Hepatocyte (in vitro differentiated cells): ENCODE measurements around the gene FOXE3. TPM values are rescaled to one million over a fixed set of nuclear protein-coding genes. Genes with fewer than 3 reads are reported as not detected.

Source experiments
- DNase-seq: peaks from one replicate; pipeline ENCODE4 v3.0.0-alpha.2; 2016; ENCODE audit warnings: low spot score
- H2AFZ ChIP-seq: fragments of 200-600 bp; sonication (generic); 2 replicates; pipeline ENCODE4 v1.6.0; 2016; ENCODE audit warnings: antibody characterized with exemption, mild to moderate bottlenecking
- H3K27ac ChIP-seq: fragments of 200-600 bp; sonication (generic); 2 replicates; pipeline ENCODE4 v1.5.1; 2016; ENCODE audit warnings: mild to moderate bottlenecking
- H3K27me3 ChIP-seq: fragments of 200-600 bp; sonication (generic); 2 replicates; pipeline ENCODE4 v1.6.1; 2016
- H3K36me3 ChIP-seq: fragments of 200-600 bp; sonication (generic); replicated peaks from 2 replicates; pipeline ENCODE4 v1.5.1; 2016; ENCODE audit warnings: low read depth; ENCODE audit not compliant: insufficient read depth
- H3K4me1 ChIP-seq: fragments of 200-600 bp; sonication (generic); 2 replicates; pipeline ENCODE4 v1.5.1; 2016; ENCODE audit warnings: mild to moderate bottlenecking, moderate library complexity; ENCODE audit not compliant: insufficient read depth
- H3K4me2 ChIP-seq: fragments of 200-600 bp; sonication (generic); 2 replicates; pipeline ENCODE4 v1.6.0; 2016
- H3K4me3 ChIP-seq: fragments of 200-600 bp; sonication (generic); 2 replicates; pipeline ENCODE4 v1.5.1; 2016; ENCODE audit warnings: mild to moderate bottlenecking
- H3K79me2 ChIP-seq: fragments of 200-600 bp; sonication (generic); 2 replicates; pipeline ENCODE4 v1.6.0; 2017; ENCODE audit warnings: mild to moderate bottlenecking
- H3K9me2 ChIP-seq: fragments of 200-600 bp; sonication (generic); replicated peaks from 2 replicates; pipeline ENCODE4 v1.6.0; 2017; ENCODE audit warnings: mild to moderate bottlenecking; ENCODE audit not compliant: insufficient read depth
- H3K9me3 ChIP-seq: fragments of 200-600 bp; sonication (generic); 2 replicates; pipeline ENCODE4 v1.5.1; 2016; ENCODE audit warnings: low read depth, mild to moderate bottlenecking
- H4K20me1 ChIP-seq: fragments of 200-600 bp; sonication (generic); 2 replicates; pipeline ENCODE4 v1.6.0; 2016; ENCODE audit warnings: mild to moderate bottlenecking; ENCODE audit not compliant: insufficient read depth, poor library complexity, severe bottlenecking
- EZH2 ChIP-seq: fragments of 200-600 bp; sonication (generic); IDR thresholded peaks from 2 replicates; pipeline ENCODE4 v1.6.1; 2016; ENCODE audit warnings: antibody characterized with exemption, mild to moderate bottlenecking, borderline replicate concordance
- EZH2phosphoT487 ChIP-seq: fragments of 200-600 bp; sonication (generic); IDR thresholded peaks from one replicate; pipeline ENCODE4 v1.6.1; 2018; ENCODE audit warnings: antibody characterized with exemption, mild to moderate bottlenecking, low read depth, moderate library complexity; ENCODE audit not compliant: unreplicated experiment, severe bottlenecking
- WGBS: methylation state at CpG from one replicate; pipeline ENCODE4 v1.1.6; 2016; ENCODE audit warnings: low lambda C conversion rate; ENCODE audit errors: missing lambda C conversion rate; 5-methylcytosine and 5-hydroxymethylcytosine counted together
- polyA plus RNA-seq: library from polyadenylated mRNA; unstranded; fragments of >200 nt; fragmentation: Nextera tagmentation; extraction: Ambion mirVana; gene quantifications from 2 replicates; pipeline ENCODE4 v1.2.1, GENCODE V29; 2016
- total RNA-seq: library from RNA; depleted of rRNA; stranded (reverse); fragments of >200 nt; gene quantifications from 2 replicates; pipeline ENCODE4 v1.2.3, GENCODE V29; 2014
- TF ChIP-seq, protein P1 (sequence below): fragments of 200-600 bp; sonication (generic); IDR thresholded peaks from 2 replicates; pipeline ENCODE4 v1.5.1; 2016; ENCODE audit warnings: antibody characterized with exemption, mild to moderate bottlenecking; ENCODE audit not compliant: poor library complexity

The FOXE3 gene
- total and polyA plus RNA-seq, 2 experiments from 2014 or later, result not detected

DNA sequence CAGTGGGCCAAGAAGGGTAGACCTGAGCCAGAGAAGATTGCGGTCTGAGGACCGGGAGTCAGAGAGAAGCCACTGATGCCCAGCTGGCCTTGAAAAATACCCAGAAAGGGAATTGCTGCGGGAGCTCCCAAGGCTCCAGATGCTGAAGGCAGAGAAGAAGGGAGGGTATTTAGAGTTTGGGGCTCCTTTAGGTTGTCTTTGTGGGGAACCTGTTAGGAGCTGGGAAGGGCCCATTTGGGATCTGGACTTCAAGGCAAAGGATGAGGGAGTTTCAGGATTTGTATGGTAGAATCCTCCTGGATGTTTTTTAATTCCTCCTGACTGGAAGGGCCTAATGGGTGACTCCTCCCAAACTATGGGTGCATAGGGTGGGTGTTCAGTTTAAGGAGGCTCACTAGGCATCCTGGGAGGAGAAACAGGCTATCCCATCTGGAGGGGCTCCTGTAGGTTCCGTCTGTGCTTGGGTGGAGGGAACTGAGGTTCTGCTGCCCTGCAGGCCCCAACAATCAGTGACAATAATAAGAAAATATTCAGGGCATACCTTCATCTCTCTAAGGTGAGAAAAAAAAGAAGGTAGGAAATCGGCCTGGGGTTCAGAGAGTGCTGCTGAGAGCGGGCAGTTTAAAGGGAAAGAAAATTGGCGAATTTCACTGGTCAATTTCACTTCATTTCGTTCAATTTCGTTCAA, 26.9 kb downstream of the FOXE3 start:
- Histone ChIP-seq H3K27ac (no peak overlapping the region), H3K27me3 (peaks cover 95% of the 10 kb centered on the region), H3K9me3 (no peaks in the 10 kb centered on the region), H3K4me2 (peak overlapping the region; percentile 81), H3K9me2 (no peaks in the 10 kb centered on the region), H2AFZ (no peak overlapping the region), H4K20me1 (peaks cover 14% of the 10 kb centered on the region), H3K4me1 (peaks cover 17% of the 10 kb centered on the region), H3K36me3 (no peaks in the 10 kb centered on the region), H3K79me2 (peaks cover 11% of the 10 kb centered on the region), H3K4me3 (no peak overlapping the region)
- no peak for TF ChIP-seq EZH2phosphoT487
- no peak for TF ChIP-seq EZH2
- TF ChIP-seq, protein P1, sequence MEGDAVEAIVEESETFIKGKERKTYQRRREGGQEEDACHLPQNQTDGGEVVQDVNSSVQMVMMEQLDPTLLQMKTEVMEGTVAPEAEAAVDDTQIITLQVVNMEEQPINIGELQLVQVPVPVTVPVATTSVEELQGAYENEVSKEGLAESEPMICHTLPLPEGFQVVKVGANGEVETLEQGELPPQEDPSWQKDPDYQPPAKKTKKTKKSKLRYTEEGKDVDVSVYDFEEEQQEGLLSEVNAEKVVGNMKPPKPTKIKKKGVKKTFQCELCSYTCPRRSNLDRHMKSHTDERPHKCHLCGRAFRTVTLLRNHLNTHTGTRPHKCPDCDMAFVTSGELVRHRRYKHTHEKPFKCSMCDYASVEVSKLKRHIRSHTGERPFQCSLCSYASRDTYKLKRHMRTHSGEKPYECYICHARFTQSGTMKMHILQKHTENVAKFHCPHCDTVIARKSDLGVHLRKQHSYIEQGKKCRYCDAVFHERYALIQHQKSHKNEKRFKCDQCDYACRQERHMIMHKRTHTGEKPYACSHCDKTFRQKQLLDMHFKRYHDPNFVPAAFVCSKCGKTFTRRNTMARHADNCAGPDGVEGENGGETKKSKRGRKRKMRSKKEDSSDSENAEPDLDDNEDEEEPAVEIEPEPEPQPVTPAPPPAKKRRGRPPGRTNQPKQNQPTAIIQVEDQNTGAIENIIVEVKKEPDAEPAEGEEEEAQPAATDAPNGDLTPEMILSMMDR, result no peak
- DNase-seq, result no peak
- 41% methylated on average over 9 of the region's 9 CpGs for WGBS

DNA sequence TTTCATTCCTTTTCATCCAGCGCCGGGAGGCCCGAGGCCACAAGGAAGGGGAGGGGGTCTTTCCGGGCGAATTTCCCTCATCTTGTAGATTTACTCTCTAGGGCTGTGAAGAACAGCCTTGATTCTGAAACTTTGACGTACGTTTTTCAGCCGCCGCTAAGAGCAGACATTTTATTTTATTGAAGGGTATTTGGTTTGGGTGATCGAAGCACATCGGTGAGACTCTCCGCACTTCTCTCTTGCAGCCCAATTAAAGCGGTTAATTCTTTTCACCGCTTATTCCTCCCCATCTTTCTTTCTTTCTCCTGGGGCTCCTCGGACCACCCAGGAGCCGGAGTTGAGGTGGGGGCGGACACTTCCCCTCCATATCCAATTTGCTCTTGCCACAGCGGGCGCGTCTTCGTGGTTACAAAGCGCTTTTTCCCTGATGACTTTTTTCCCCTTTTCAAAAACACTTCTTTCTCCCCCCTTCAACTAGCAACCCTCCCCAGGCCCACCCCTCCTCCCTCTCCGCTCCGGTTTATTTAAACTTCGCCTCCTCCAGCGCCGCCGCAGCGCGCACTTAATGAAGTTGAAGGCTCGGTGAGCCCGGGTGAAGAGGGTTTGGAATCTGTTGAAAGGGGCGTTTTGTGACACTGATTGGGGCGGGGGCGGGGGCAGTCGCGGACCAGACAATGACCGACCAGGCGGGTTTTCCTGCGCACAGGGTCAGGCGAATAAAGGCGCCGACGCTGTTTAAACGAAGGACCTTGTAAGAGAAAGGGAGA, 27.6 kb downstream of the FOXE3 start:
- H3K4me1 ChIP-seq, result peaks cover 17% of the 10 kb centered on the region
- TF ChIP-seq EZH2phosphoT487 (peak; percentile 45), EZH2 (peak; percentile 92)
- TF ChIP-seq, protein P1, result no peak
- H3K27me3 ChIP-seq, result peaks cover 99% of the 10 kb centered on the region
- H3K9me2 ChIP-seq, result no peaks in the 10 kb centered on the region
- peak overlapping the region; percentile 30 for H2AFZ ChIP-seq
- no peak for DNase-seq
- H3K36me3 ChIP-seq, result no peaks in the 10 kb centered on the region
- H3K79me2 ChIP-seq, result peaks cover 11% of the 10 kb centered on the region
- H3K4me3 ChIP-seq, result no peak overlapping the region
- H3K4me2 ChIP-seq, result peak overlapping the region; percentile 81
- H3K27ac ChIP-seq, result no peak overlapping the region
- no peaks in the 10 kb centered on the region for H3K9me3 ChIP-seq
- H4K20me1 ChIP-seq, result peaks cover 14% of the 10 kb centered on the region
- 12% methylated on average over 45 of the region's 45 CpGs for WGBS

DNA sequence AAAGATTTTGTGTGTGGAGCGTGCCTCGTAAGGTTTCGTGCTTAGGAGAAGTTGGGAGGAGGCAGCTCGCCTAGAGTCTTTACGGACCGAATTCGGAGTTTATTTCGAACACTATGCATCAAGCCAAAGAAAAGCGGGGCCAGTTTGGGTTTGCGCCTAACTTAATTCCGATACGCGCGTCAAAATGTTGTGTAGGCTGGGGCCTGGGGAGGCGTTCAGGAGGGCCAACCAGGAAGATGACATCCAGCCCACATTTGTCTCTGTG, 28.1 kb downstream of the FOXE3 start:
- DNase-seq, result no peak
- Histone ChIP-seq H3K79me2 (peaks cover 11% of the 10 kb centered on the region), H3K9me2 (no peaks in the 10 kb centered on the region), H3K4me2 (peak overlapping the region; percentile 81), H3K4me1 (peaks cover 17% of the 10 kb centered on the region), H3K27me3 (peaks cover 100% of the 10 kb centered on the region), H2AFZ (peak overlapping the region; percentile 30), H3K4me3 (no peak overlapping the region), H3K36me3 (no peaks in the 10 kb centered on the region), H4K20me1 (peaks cover 14% of the 10 kb centered on the region), H3K9me3 (no peaks in the 10 kb centered on the region), H3K27ac (no peak overlapping the region)
- TF ChIP-seq, protein P1, result no peak
- TF ChIP-seq EZH2phosphoT487 (no peak), EZH2 (no peak)
- WGBS, result 6% methylated on average over 15 of the region's 15 CpGs
